Psoas muscle (tissue), 8 donors: ENCODE measurements around the gene ARFRP1. TPM values are rescaled to one million over a fixed set of nuclear protein-coding genes. Genes with fewer than 3 reads are reported as not detected.

Experiments
- ATAC-seq, 4 donors: fragments of 200-7000 bp; cut with Tn5 transposase; one replicate each; pipeline ENCODE4 v1.9.1; 2020; ENCODE audit warnings: moderate library complexity in 3 of 4, mild to moderate bottlenecking in 2 of 4
- DNase-seq, 2 donors: peaks; one replicate each; pipeline ENCODE4 v3.0.0-alpha.2; 2020
- H3K27ac ChIP-seq: fragments of 200-600 bp; one replicate; pipeline ENCODE4 v1.8.0; 2022
- H3K27me3 ChIP-seq, 3 donors: fragments of 200-600 bp in 1 of 3; one replicate each; pipeline versions ENCODE4 v1.6.1 to v1.8.0; 2013 to 2022; ENCODE audit warnings: low read length in 2 of 3, mild to moderate bottlenecking in 2 of 3, moderate library complexity in 1 of 3; ENCODE audit not compliant: insufficient read depth in 3 of 3
- H3K36me3 ChIP-seq, 2 donors: fragments of 200-600 bp in 1 of 2; one replicate each; pipeline versions ENCODE4 v1.6.1 to v1.8.0; 2013 to 2022; ENCODE audit warnings: low read depth in 1 of 2, mild to moderate bottlenecking in 1 of 2, moderate library complexity in 1 of 2; ENCODE audit not compliant: insufficient read depth in 1 of 2
- H3K4me1 ChIP-seq: fragments of 200-600 bp; one replicate; pipeline ENCODE4 v1.8.0; 2022
- H3K4me3 ChIP-seq: fragments of 200-600 bp; one replicate; pipeline ENCODE4 v1.8.0; 2022; ENCODE audit warnings: mild to moderate bottlenecking
- H3K9me3 ChIP-seq: fragments of 200-600 bp; one replicate; pipeline ENCODE4 v1.8.0; 2022
- CTCF ChIP-seq: fragments of 200-600 bp; IDR thresholded peaks from one replicate; pipeline ENCODE4 v1.8.0; 2022; ENCODE audit warnings: antibody characterized with exemption
- WGBS, 3 donors: extraction: QIAGEN DNeasy Blood & Tissue Kit; methylation state at CpG; one replicate each; pipeline versions ENCODE4 v1.1.6 to v1.1.7; 2013; 5-methylcytosine and 5-hydroxymethylcytosine counted together
- intact Hi-C, 2 donors: fragments of 100-400 bp; cut with DNase I; formaldehyde crosslinking; loops; one replicate each; pipeline versions ENCODE4 v1.11.0 to v1.14.2; 2022
- polyA plus RNA-seq, 3 donors: library from polyadenylated mRNA; stranded (reverse); fragments of 200-250 nt; gene quantifications; one replicate each; pipeline ENCODE4 v1.2.3, GENCODE V29; 2013
- total RNA-seq, 4 donors: library from RNA; stranded (reverse); fragmentation: NEBNext Ultra II Directional in 2 of 4; extraction: Animal tissue kit (Norgen Biotek cat#: 25700) in 2 of 4; gene quantifications; one replicate each; pipeline versions ENCODE4 v1.2.1 to v1.2.4, GENCODE V29; 2021 to 2023
- donor health status: healthy with polysubstance abuse.
- donor health status: DM: no; HTN: no; CAD: no; lungs with moderate emphysema.
- donor health status: Bipolar disorder and iron deficiency.
- donor health status: healthy.
- donor health status: DM: yes; HTN: yes; CAD: no.
- donor health status: DM: no; HTN: no; CAD: no.
- donor health status: DM: no; HTN: no; CAD: no.
- donor health status: DM: yes; HTN: yes; CAD: no.

ARFRP1 gene
- total and polyA plus RNA-seq, 7 donors, result 22.9 to 74.0 (median 32.5) TPM

GRCh38 chr20:63657260-63657936, 50.4 kb downstream of the ARFRP1 start:
- Histone ChIP-seq H3K36me3 (peaks cover 3 to 13% of the 10 kb centered on the region in 2 donors), H3K27ac (peak overlapping the region; percentile 93), H3K4me1 (peaks cover 13% of the 10 kb centered on the region), H3K9me3 (no peaks in the 10 kb centered on the region), H3K4me3 (peak overlapping the region; percentile 81), H3K27me3 (peaks cover 0 to 13% (median 9%) of the 10 kb centered on the region in 3 donors)
- peak in 1 of 2 donors; percentile 63 for DNase-seq
- intact Hi-C loops, result loop anchor here in 1 of 2 donors (2.0 kb wide), 1 partner anchor 15 kb away; no protein-coding TSS in a partner anchor
- WGBS, 3 donors, result 27 to 33% (median 29%) methylated on average over 26 to 31 of the region's 31 CpGs
- peak; percentile 17 to 47 (median 22) for ATAC-seq
- TF ChIP-seq CTCF, result no peak

GRCh38 chr20:63656451-63656850, 51.3 kb downstream of the ARFRP1 start:
- intact Hi-C loops, result loop anchor here in 1 of 2 donors (2.0 kb wide), 1 partner anchor 14 kb away; no protein-coding TSS in a partner anchor
- no peak overlapping the region for H3K27ac ChIP-seq
- WGBS, 3 donors, result 89 to 91% (median 90%) methylated on average over 3 of the region's 3 CpGs
- ATAC-seq (no peak), DNase-seq (no peak)
- no peaks in the 10 kb centered on the region for H3K9me3 ChIP-seq
- peaks cover 0 to 23% (median 15%) of the 10 kb centered on the region in 3 donors for H3K27me3 ChIP-seq
- no peak for TF ChIP-seq CTCF
- H3K4me3 ChIP-seq, result no peak overlapping the region
- H3K36me3 ChIP-seq, result peaks cover 0 to 5% of the 10 kb centered on the region in 2 donors
- H3K4me1 ChIP-seq, result peaks cover 20% of the 10 kb centered on the region

DNA sequence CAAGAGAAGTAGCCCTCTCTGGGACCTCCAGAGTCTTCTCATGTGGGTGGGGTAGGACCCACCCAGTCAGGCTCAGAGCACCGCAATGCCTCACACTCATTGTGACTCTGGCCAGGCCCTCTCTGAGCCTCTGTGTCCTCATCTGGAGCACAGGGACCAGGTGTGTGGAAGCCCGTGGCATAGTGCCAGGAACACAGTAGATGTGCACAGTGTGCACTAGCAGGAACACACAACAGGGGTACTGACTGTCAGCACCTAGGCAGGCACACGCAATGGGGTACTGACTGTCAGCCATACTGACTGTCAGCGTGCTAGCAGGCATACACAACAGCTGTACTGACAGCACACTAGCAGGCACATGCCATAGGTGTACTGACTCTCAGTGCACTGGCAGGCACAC, 52.5 kb downstream of the ARFRP1 start:
- peaks cover 0 to 28% (median 18%) of the 10 kb centered on the region in 3 donors for H3K27me3 ChIP-seq
- peaks cover 0 to 1% of the 10 kb centered on the region in 2 donors for H3K36me3 ChIP-seq
- WGBS, 3 donors, result 56 to 83% (median 83%) methylated on average over 4 of the region's 4 CpGs
- no peaks in the 10 kb centered on the region for H3K9me3 ChIP-seq
- no peak for TF ChIP-seq CTCF
- DNase-seq, result no peak
- H3K4me1 ChIP-seq, result peaks cover 20% of the 10 kb centered on the region
- intact Hi-C loops, result no loop called here
- H3K27ac ChIP-seq, result no peak overlapping the region
- H3K4me3 ChIP-seq, result no peak overlapping the region
- ATAC-seq, result no peak

GRCh38 chr20:63653974-63654668, 53.7 kb downstream of the ARFRP1 start:
- ATAC-seq, result no peak
- H3K4me1 ChIP-seq, result peaks cover 14% of the 10 kb centered on the region
- H3K27me3 ChIP-seq, result peaks cover 0 to 28% (median 18%) of the 10 kb centered on the region in 3 donors
- H3K9me3 ChIP-seq, result no peaks in the 10 kb centered on the region
- H3K36me3 ChIP-seq, result no peaks in the 10 kb centered on the region
- no peak overlapping the region for H3K27ac ChIP-seq
- DNase-seq, result no peak
- WGBS, 3 donors, result 42 to 56% (median 50%) methylated on average over 13 to 15 of the region's 15 CpGs
- TF ChIP-seq CTCF, result no peak
- H3K4me3 ChIP-seq, result peak overlapping the region; percentile 45
- intact Hi-C loops, result no loop called here
